DMS79 (cell line): ENCODE data around the gene ATCAY.

Source experiments
- DNase-seq: peaks from one replicate; lab custom pipeline; 2025; lab: John Stamatoyannopoulos, UW

ATCAY gene

GRCh38 chr19:3970313-3970807, 89.9 kb downstream of the ATCAY start:
- no peak for DNase-seq

GRCh38 chr19:3970808-3971598, 90.5 kb downstream of the ATCAY start, which contains the start of gene DAPK3:
Gene DAPK3 (minus strand): TSS chr19:3971099. CDS start chr19:3969735, 1,364 bp downstream.
- DNase-seq: peak; percentile 96

GRCh38 chr19:3975144-3975543, 94.7 kb downstream of the ATCAY start:
- DNase-seq: no peak

GRCh38 chr19:3975637-3976087, 95.2 kb downstream of the ATCAY start:
- no peak for DNase-seq

GRCh38 chr19:3976495-3977241, 96.2 kb downstream of the ATCAY start:
- no peak for DNase-seq
